HEK293 (cell line): ENCODE results near the gene SIGLEC1.

Experiments used
- CTCF ChIA-PET: fragments of 350-600 bp; formaldehyde crosslinking; extraction: SDS; loops from one replicate; lab custom pipeline; 2021; ENCODE audit warnings: antibody characterized with exemption; lab: Yijun Ruan, JAX
- POLR2A ChIA-PET: fragments of 300-600 bp; formaldehyde crosslinking; extraction: SDS; loops from one replicate; lab custom pipeline; 2020; ENCODE audit warnings: antibody characterized with exemption, inconsistent platforms; lab: Yijun Ruan, JAX
- H3K27ac ChIP-seq: fragments of 200-500 bp; sonication (Bioruptor generic); 2 replicates; pipeline ENCODE4 v1.5.1; 2014; ENCODE audit warnings: low read depth, low read length, control low read depth, inconsistent platforms; ENCODE audit errors: extremely low read depth
- H3K36me3 ChIP-seq, 2 experiments: fragments of 200-500 bp in 1 of 2; sonication (Bioruptor generic) in 1 of 2; 1 replicate in 1 of 2; 2 replicates in 1 of 2; pipeline ENCODE4 v1.5.1; 2014 to 2017; ENCODE audit warnings: inconsistent platforms in 2 of 2, low read length in 2 of 2; ENCODE audit not compliant: control insufficient read depth in 2 of 2, insufficient read depth in 1 of 2
- H3K4me1 ChIP-seq: fragments of 200-500 bp; sonication (Bioruptor generic); 2 replicates; pipeline ENCODE4 v1.5.1; 2014; ENCODE audit warnings: mild to moderate bottlenecking, low read length, inconsistent platforms; ENCODE audit not compliant: control insufficient read depth, insufficient read depth
- H3K4me3 ChIP-seq: 2 replicates; pipeline ENCODE4 v1.5.1; 2011; ENCODE audit warnings: low read depth, mild to moderate bottlenecking, control low read depth, low read length, moderate library complexity
- H3K9me3 ChIP-seq: fragments of 200-500 bp; sonication (Bioruptor generic); 2 replicates; pipeline ENCODE4 v1.5.1; 2014; ENCODE audit warnings: low read depth, low read length, inconsistent platforms; ENCODE audit not compliant: control insufficient read depth, insufficient read depth
- AEBP2 ChIP-seq: fragments of 450-650 bp; formaldehyde crosslinking; IDR thresholded peaks from 2 replicates; pipeline ENCODE4 v1.5.1; 2016; ENCODE audit warnings: missing biosample characterization, missing genetic modification characterization, borderline replicate concordance
- GLI2 ChIP-seq: fragments of 450-650 bp; formaldehyde crosslinking; IDR thresholded peaks from 2 replicates; pipeline ENCODE4; 2017; ENCODE audit warnings: missing biosample characterization, missing genetic modification characterization, low read depth, borderline replicate concordance
- HOXA7 ChIP-seq: sonication (generic); formaldehyde crosslinking; IDR thresholded peaks from 2 replicates; pipeline ENCODE4 v1.8.1; 2022; ENCODE audit warnings: missing genetic modification reagents, borderline replicate concordance
- KLF8 ChIP-seq: fragments of 450-650 bp; formaldehyde crosslinking; IDR thresholded peaks from 2 replicates; pipeline ENCODE4 v1.5.1; 2016; ENCODE audit warnings: missing biosample characterization, missing genetic modification characterization
- OSR2 ChIP-seq: fragments of 450-650 bp; formaldehyde crosslinking; IDR thresholded peaks from 2 replicates; pipeline ENCODE4 v1.5.1; 2016; ENCODE audit warnings: missing biosample characterization, missing genetic modification characterization
- OVOL3 ChIP-seq: fragments of 450-650 bp; formaldehyde crosslinking; IDR thresholded peaks from 2 replicates; pipeline ENCODE4 v1.5.1; 2016; ENCODE audit warnings: missing biosample characterization, missing genetic modification characterization
- TSHZ1 ChIP-seq: fragments of 450-650 bp; formaldehyde crosslinking; IDR thresholded peaks from 2 replicates; pipeline ENCODE4 v1.5.1; 2016; ENCODE audit warnings: missing biosample characterization, missing genetic modification characterization, borderline replicate concordance
- ZBTB17 ChIP-seq: fragments of 450-650 bp; formaldehyde crosslinking; IDR thresholded peaks from 2 replicates; pipeline ENCODE4 v1.5.1; 2016; ENCODE audit warnings: missing biosample characterization, missing genetic modification characterization
- ZBTB49 ChIP-seq: fragments of 450-650 bp; formaldehyde crosslinking; IDR thresholded peaks from 2 replicates; pipeline ENCODE4 v1.5.1; 2016; ENCODE audit warnings: missing biosample characterization, missing genetic modification characterization, low read depth
- ZNF114 ChIP-seq: fragments of 450-650 bp; formaldehyde crosslinking; IDR thresholded peaks from 2 replicates; pipeline ENCODE4 v1.5.0; 2017; ENCODE audit warnings: missing biosample characterization, missing genetic modification characterization
- ZNF211 ChIP-seq: fragments of 450-650 bp; formaldehyde crosslinking; IDR thresholded peaks from 2 replicates; pipeline ENCODE4 v1.5.1; 2016; ENCODE audit warnings: low read depth, missing biosample characterization, missing genetic modification characterization
- ZNF239 ChIP-seq: fragments of 450-650 bp; formaldehyde crosslinking; IDR thresholded peaks from 2 replicates; pipeline ENCODE4 v1.5.1; 2016; ENCODE audit warnings: missing biosample characterization, missing genetic modification characterization
- ZNF488 ChIP-seq: fragments of 450-650 bp; formaldehyde crosslinking; IDR thresholded peaks from 2 replicates; pipeline ENCODE4 v1.5.1; 2016; ENCODE audit warnings: missing biosample characterization, missing genetic modification characterization
- ZNF518A ChIP-seq: fragments of 450-650 bp; formaldehyde crosslinking; conservative IDR thresholded peaks from 2 replicates; pipeline ENCODE4 v1.5.1; 2016; ENCODE audit warnings: low read depth, missing biosample characterization, missing genetic modification characterization
- ZNF660 ChIP-seq: fragments of 450-650 bp; IDR thresholded peaks from 2 replicates; pipeline ENCODE4 v1.5.1; 2018; ENCODE audit warnings: missing biosample characterization, mild to moderate bottlenecking, missing genetic modification characterization
- ZNF670 ChIP-seq: fragments of 450-650 bp; formaldehyde crosslinking; IDR thresholded peaks from 2 replicates; pipeline ENCODE4 v1.5.1; 2016; ENCODE audit warnings: missing biosample characterization, missing genetic modification characterization, low read depth
- TF ChIP-seq, protein P1 (sequence below): fragments of 450-650 bp; formaldehyde crosslinking; optimal IDR thresholded peaks from 2 replicates; pipeline ENCODE3; 2016; ENCODE audit warnings: missing biosample characterization, mild to moderate bottlenecking, missing genetic modification characterization
- TF ChIP-seq, protein P2 (sequence below): fragments of 450-650 bp; formaldehyde crosslinking; IDR thresholded peaks from 2 replicates; pipeline ENCODE4 v1.5.1; 2016; ENCODE audit warnings: missing biosample characterization, missing genetic modification characterization

SIGLEC1 gene

GRCh38 chr20:3696200-3696599 is 16.2 kb downstream of the SIGLEC1 start:
- H3K27ac ChIP-seq: no peak overlapping the region
- TF ChIP-seq HOXA7 (CRISPR knock-in tag) (no peak), AEBP2 (no peak), GLI2 (tag by site-specific recombination) (no peak), OSR2 (no peak), ZNF239 (tag by site-specific recombination) (no peak), ZNF660 (tag by site-specific recombination) (no peak), OVOL3 (tag by site-specific recombination) (no peak)
- TF ChIP-seq, protein P1, sequence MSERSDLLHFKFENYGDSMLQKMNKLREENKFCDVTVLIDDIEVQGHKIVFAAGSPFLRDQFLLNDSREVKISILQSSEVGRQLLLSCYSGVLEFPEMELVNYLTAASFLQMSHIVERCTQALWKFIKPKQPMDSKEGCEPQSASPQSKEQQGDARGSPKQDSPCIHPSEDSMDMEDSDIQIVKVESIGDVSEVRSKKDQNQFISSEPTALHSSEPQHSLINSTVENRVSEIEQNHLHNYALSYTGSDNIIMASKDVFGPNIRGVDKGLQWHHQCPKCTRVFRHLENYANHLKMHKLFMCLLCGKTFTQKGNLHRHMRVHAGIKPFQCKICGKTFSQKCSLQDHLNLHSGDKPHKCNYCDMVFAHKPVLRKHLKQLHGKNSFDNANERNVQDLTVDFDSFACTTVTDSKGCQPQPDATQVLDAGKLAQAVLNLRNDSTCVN: no peak
- no peaks in the 10 kb centered on the region for H3K9me3 ChIP-seq
- POLR2A ChIA-PET: no interaction called here
- H3K36me3 ChIP-seq: no peaks in the 10 kb centered on the region
- CTCF ChIA-PET: interaction anchor here (0.7 to 4.3 kb wide), 16 partner anchors 8 to 476 kb away, joined by 3 to 28 read pairs (median 4); partner anchors contain the start of genes ADAM33 and ADISSP
- H3K4me3 ChIP-seq: no peak overlapping the region
- H3K4me1 ChIP-seq: no peaks in the 10 kb centered on the region

GRCh38 chr20:3694864-3695263 is 17.5 kb downstream of the SIGLEC1 start:
- Histone ChIP-seq H3K4me1 (no peaks in the 10 kb centered on the region), H3K9me3 (no peaks in the 10 kb centered on the region), H3K27ac (no peak overlapping the region), H3K36me3 (no peaks in the 10 kb centered on the region), H3K4me3 (no peak overlapping the region)
- POLR2A ChIA-PET: no interaction called here
- CTCF ChIA-PET: interaction anchor here (0.7 to 4.3 kb wide), 7 partner anchors 13 to 131 kb away, joined by 3 to 28 read pairs (median 5); no protein-coding TSS in a partner anchor
- TF ChIP-seq ZBTB49 (tag by site-specific recombination) (no peak), TSHZ1 (tag by site-specific recombination) (no peak), ZNF670 (tag by site-specific recombination) (no peak), ZNF488 (tag by site-specific recombination) (no peak), ZNF211 (tag by site-specific recombination) (no peak), ZNF114 (tag by site-specific recombination) (no peak), ZBTB17 (tag by site-specific recombination) (no peak), KLF8 (tag by site-specific recombination) (no peak), ZNF518A (tag by site-specific recombination) (no peak)
- TF ChIP-seq, protein P2, sequence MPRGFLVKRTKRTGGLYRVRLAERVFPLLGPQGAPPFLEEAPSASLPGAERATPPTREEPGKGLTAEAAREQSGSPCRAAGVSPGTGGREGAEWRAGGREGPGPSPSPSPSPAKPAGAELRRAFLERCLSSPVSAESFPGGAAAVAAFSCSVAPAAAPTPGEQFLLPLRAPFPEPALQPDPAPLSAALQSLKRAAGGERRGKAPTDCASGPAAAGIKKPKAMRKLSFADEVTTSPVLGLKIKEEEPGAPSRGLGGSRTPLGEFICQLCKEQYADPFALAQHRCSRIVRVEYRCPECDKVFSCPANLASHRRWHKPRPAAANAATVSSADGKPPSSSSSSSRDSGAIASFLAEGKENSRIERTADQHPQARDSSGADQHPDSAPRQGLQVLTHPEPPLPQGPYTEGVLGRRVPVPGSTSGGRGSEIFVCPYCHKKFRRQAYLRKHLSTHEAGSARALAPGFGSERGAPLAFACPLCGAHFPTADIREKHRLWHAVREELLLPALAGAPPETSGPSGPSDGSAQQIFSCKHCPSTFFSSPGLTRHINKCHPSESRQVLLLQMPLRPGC (tag by site-specific recombination): no peak
